GM21367 (cell line): ENCODE measurements around the gene RPAP3.
"Not testable (repeated sequence)": the region's sequence is repeated elsewhere in the genome, so short reads cannot be mapped to it uniquely, and the experiment has no call there.

Source experiments
- ATAC-seq: cut with Tn5 transposase; IDR thresholded peaks from one replicate; pipeline ENCODE4 v1.9.1; 2021; ENCODE audit not compliant: unreplicated experiment

The RPAP3 gene

GRCh38 chr12:47686645-47687240, 19.1 kb downstream of the RPAP3 start:
- no peak for ATAC-seq

GRCh38 chr12:47679785-47680184, 26.0 kb downstream of the RPAP3 start:
- no peak for ATAC-seq

GRCh38 chr12:47672068-47672467, 33.8 kb downstream of the RPAP3 start:
- ATAC-seq = no peak

- not testable (repeated sequence) for ATAC-seq
Measured at GRCh38 chr12:47667935-47668334, 37.9 kb downstream of the RPAP3 start.

GRCh38 chr12:47652521-47653234, 53.2 kb downstream of the RPAP3 start:
- no peak for ATAC-seq

GRCh38 chr12:47651368-47652254, 54.2 kb downstream of the RPAP3 start:
- ATAC-seq = peak; percentile 65

- peak; percentile 75 for ATAC-seq
Measured at GRCh38 chr12:47650469-47650868, 55.4 kb downstream of the RPAP3 start.

- ATAC-seq = no peak
Measured at GRCh38 chr12:47649381-47649780, 56.4 kb downstream of the RPAP3 start.

- ATAC-seq = no peak
Measured at GRCh38 chr12:47648056-47648579, 57.7 kb downstream of the RPAP3 start.

- ATAC-seq = not testable (repeated sequence)
Measured at GRCh38 chr12:47642310-47642709, 63.5 kb downstream of the RPAP3 start.

GRCh38 chr12:47636908-47637780, 68.7 kb downstream of the RPAP3 start:
- no peak for ATAC-seq

GRCh38 chr12:47635770-47636169, 70.1 kb downstream of the RPAP3 start:
- not testable (repeated sequence) for ATAC-seq

- no peak for ATAC-seq
Measured at GRCh38 chr12:47634127-47634526, 71.7 kb downstream of the RPAP3 start.

GRCh38 chr12:47621960-47622359, 83.9 kb downstream of the RPAP3 start:
- ATAC-seq = no peak

GRCh38 chr12:47617476-47617875, 88.4 kb downstream of the RPAP3 start:
- ATAC-seq = no peak

- ATAC-seq = no peak
Measured at GRCh38 chr12:47616440-47616839, 89.4 kb downstream of the RPAP3 start.

- ATAC-seq = no peak
Measured at GRCh38 chr12:47615711-47616110, 90.1 kb downstream of the RPAP3 start.

- no peak for ATAC-seq
Measured at GRCh38 chr12:47614521-47614920, 91.3 kb downstream of the RPAP3 start.

GRCh38 chr12:47612953-47613352, 92.9 kb downstream of the RPAP3 start:
- ATAC-seq = no peak

- ATAC-seq = no peak
Measured at GRCh38 chr12:47611906-47612305, 93.9 kb downstream of the RPAP3 start.
